ENCODE data around the gene CD84.
"Not testable (repeated sequence)": the region's sequence is repeated elsewhere in the genome, so short reads cannot be mapped to it uniquely, and the experiment has no call there.

CD84 gene

GRCh38 chr1:160567858-160568682 is 11.2 kb downstream of the CD84 start:
- DNase-seq, result peak; percentile 81

- DNase-seq, result peak; percentile 10
Measured at GRCh38 chr1:160567341-160567740, 12.0 kb downstream of the CD84 start.

- no peak for DNase-seq
Measured at GRCh38 chr1:160565564-160565963, 13.7 kb downstream of the CD84 start.

GRCh38 chr1:160563230-160563629 is 16.1 kb downstream of the CD84 start:
- DNase-seq, result not testable (repeated sequence)

GRCh38 chr1:160562745-160563144 is 16.6 kb downstream of the CD84 start:
- not testable (repeated sequence) for DNase-seq

GRCh38 chr1:160560806-160561205 is 18.5 kb downstream of the CD84 start:
- DNase-seq, result peak; percentile 53

GRCh38 chr1:160560045-160560705 is 19.1 kb downstream of the CD84 start:
- DNase-seq, result peak; percentile 56

GRCh38 chr1:160559437-160559836 is 19.9 kb downstream of the CD84 start:
- peak; percentile 46 for DNase-seq

- peak; percentile 54 for DNase-seq
Measured at GRCh38 chr1:160558660-160559380, 20.5 kb downstream of the CD84 start.

- no peak for DNase-seq
Measured at GRCh38 chr1:160553778-160554177, 25.5 kb downstream of the CD84 start.

- no peak for DNase-seq
Measured at GRCh38 chr1:160552425-160552824, 26.9 kb downstream of the CD84 start.

GRCh38 chr1:160550572-160551034 is 28.7 kb downstream of the CD84 start:
- DNase-seq, result peak; percentile 68

GRCh38 chr1:160549665-160550006 is 29.7 kb downstream of the CD84 start:
- DNase-seq, result no peak

- DNase-seq, result no peak
Measured at GRCh38 chr1:160548960-160549664, 30.2 kb downstream of the CD84 start.

- no peak for DNase-seq
Measured at GRCh38 chr1:160548183-160548582, 31.1 kb downstream of the CD84 start.

GRCh38 chr1:160547422-160547821 is 31.9 kb downstream of the CD84 start:
- DNase-seq, result no peak

GRCh38 chr1:160546942-160547341 is 32.4 kb downstream of the CD84 start:
- no peak for DNase-seq

GRCh38 chr1:160544647-160545046 is 34.6 kb downstream of the CD84 start:
- DNase-seq, result peak; percentile 69

GRCh38 chr1:160542303-160542945 is 36.9 kb downstream of the CD84 start:
- DNase-seq, result no peak

- DNase-seq, result no peak
Measured at GRCh38 chr1:160541622-160542302, 37.5 kb downstream of the CD84 start.

- DNase-seq, result no peak
Measured at GRCh38 chr1:160540859-160541233, 38.5 kb downstream of the CD84 start.

Data from CD4-positive, alpha-beta T cell treated with Interleukin-17A for 1 hour (primary cell).